AG20443 (cell line): ENCODE results near the gene XPO6.
A peak's percentile ranks its signal among the peaks of the same experiment; 100 is the strongest.
"Not testable (repeated sequence)": the region's sequence is repeated elsewhere in the genome, so short reads cannot be mapped to it uniquely, and the experiment has no call there.

Experiments used
- DNase-seq: peaks from one replicate; pipeline ENCODE4 v3.0.0; 2012; ENCODE audit warnings: low spot score, mixed read lengths

XPO6 gene, protein sequence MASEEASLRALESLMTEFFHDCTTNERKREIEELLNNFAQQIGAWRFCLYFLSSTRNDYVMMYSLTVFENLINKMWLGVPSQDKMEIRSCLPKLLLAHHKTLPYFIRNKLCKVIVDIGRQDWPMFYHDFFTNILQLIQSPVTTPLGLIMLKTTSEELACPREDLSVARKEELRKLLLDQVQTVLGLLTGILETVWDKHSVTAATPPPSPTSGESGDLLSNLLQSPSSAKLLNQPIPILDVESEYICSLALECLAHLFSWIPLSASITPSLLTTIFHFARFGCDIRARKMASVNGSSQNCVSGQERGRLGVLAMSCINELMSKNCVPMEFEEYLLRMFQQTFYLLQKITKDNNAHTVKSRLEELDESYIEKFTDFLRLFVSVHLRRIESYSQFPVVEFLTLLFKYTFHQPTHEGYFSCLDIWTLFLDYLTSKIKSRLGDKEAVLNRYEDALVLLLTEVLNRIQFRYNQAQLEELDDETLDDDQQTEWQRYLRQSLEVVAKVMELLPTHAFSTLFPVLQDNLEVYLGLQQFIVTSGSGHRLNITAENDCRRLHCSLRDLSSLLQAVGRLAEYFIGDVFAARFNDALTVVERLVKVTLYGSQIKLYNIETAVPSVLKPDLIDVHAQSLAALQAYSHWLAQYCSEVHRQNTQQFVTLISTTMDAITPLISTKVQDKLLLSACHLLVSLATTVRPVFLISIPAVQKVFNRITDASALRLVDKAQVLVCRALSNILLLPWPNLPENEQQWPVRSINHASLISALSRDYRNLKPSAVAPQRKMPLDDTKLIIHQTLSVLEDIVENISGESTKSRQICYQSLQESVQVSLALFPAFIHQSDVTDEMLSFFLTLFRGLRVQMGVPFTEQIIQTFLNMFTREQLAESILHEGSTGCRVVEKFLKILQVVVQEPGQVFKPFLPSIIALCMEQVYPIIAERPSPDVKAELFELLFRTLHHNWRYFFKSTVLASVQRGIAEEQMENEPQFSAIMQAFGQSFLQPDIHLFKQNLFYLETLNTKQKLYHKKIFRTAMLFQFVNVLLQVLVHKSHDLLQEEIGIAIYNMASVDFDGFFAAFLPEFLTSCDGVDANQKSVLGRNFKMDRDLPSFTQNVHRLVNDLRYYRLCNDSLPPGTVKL

DNA sequence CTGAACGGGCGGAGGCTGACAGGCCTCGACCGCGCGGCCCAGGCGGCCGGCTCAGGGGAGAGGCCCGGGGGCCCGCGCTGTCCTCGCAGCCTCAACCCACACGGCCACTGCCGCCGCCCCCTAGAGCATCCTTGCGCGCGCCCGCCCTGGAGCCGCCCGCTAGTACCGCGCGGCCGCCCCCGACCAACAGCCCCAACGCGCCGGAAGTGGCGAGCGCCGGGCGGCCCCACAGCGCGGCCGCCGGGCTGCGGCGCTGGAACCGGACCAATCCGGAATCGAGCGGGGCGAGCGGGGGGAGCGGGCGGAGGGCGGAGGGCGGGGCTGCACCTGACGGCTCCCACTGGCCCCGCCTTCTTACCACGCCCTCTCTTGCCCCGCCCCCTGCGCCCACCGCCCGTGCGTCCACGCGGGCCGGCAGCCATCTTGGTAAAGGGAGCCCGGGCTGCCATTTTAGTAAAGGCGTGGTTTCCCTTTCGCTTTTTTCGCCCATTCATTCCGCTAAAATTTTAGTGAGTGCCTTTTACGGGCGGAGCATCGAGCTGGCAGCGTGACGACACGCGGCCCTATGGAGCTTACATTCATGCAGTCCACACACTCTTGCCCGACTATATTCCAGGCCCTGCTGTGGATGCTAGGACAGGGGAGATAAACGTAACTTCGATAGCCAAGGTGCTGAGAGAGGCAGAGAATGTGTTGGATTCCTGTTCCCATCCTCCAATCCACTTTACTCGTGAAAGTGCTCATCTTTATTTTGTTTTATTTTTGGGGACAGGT is at the start of gene XPO6:
XPO6 (minus strand) TSS at position 208 of the 774 bp plus-strand sequence. CDS start 597 bp downstream, outside the sequence.
- DNase-seq: peak; percentile 98

DNA sequence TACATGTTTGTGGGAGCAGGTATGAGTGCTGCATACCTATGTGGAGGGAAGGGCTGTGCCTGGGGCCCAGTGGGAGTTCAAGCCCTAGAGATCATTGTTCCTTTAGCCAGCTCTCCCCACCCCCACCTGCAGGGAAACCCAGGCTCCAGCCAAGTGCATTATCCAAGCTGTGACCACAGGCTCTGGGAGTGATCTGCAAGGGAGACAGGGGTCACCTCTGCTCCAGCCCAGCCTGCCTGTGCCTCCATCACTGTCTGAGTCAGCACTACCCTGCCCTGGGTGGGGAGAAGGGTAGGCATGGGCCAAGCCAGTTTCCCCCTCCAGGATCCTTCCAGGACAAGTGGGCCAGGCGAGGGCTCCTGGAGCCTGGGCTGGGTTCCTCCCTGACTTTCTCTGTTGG is 48.4 kb upstream of the XPO6 start:
- DNase-seq: no peak

DNA sequence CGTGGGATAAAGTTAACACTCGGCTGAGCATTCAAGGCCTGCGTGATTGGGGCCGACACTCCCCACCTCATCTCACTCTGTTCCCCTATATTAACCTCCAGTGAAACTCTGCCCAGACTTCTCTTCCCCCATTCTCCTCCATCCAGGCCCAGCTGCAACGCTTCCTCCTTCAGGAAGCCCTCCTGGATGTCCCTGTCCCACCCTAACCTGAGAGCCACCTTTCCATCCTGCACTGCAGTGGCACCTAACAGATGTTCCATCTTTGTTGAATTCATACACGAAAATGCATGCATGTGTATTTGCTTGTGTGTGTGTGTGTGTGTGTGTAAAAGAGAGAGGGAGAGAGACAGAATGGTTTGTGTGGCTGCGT is 48.0 kb upstream of the XPO6 start:
- DNase-seq: no peak

DNA sequence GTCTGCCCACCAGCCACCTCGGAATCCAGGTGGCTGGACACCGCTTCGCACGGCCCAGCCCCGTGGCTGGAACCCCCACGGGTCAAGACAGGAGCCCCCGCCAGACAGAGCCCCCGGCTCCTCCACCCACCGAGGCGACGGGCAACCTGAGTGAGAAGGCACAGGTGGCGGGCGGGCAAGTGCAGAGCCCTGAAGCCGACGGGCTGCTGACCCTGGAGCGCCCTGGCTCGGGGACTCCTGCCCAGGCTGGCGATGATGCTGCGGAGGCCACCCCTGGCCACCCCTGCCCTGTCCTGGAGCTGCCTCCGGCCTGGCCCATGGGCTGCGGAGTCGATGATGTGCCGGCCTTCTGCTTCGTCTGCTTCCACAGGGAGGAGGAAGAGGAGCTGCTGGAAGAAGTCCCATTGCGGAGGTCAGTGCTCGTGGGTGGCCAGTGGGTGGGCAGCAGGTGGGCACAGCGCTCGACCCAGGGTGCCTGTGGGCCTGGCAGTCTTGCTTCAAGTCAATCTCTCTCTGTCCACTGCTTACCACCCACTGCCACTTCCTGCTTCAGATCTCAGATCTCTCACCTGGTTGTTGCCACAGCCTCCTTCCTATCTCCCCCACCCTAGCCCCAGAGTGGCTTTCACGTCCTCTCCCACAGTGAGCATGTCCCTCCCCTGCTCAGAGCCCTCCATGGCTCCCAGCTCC is 47.5 kb upstream of the XPO6 start:
- no peak for DNase-seq

DNA sequence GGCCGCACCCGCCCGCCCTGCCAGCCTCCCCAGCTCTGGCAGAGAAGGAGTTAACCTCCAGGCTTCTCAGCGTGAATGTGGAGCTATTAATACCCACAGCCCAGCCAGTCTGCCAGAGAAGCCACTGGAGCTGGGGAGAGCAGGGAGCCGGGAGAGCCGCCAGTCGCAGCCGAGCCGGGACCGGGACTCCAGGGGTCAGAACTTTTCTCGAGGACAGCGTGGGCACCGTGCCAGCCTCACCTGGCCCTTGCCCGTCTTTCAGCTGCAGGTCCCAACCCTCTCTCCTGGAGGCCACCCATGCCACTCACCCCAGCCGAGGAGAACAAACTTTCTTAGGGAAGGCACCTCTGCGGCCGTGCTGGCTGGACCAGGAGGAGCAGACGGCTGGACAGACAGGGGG is 46.8 kb upstream of the XPO6 start:
- DNase-seq: peak; percentile 62

DNA sequence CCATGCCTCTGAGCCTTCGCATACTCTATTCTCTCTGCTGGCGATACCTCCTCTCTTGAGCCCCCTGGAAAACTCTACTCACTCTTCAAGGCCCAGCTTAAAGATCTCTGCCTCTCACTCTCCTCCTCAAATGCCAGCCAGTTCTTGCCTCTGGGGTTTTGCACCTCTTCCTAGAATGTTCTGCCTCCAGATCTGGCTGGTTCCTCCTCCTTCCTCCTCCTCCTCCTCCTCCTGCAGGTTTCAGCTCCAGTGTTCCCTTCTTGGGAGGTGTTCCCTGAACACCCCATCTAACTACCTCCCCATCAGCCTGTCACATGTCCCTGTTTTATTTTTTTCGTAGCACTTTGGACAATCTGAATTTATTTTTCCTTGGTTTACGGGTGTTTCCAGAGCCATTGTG is 45.5 kb upstream of the XPO6 start:
- DNase-seq: no peak

DNA sequence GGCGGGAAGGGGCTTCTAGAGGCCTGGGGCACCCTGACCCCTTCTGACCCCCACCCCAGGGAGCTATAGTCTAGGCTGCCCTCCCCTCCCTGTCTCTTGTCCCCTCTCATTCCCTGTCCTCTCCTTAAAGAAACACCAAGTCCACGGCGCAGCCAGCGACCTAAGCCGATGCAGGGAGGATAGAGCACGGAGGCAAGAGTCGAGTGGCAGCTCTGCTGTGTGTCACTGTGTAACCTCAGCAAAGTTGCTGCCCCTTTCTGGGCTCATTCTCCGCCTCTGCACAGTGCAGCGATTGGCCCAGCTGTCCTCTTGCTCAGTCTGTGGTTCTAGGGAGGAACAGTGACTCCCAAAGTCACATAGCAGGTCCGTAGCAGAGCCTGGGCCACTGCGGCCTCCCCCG is 44.1 kb upstream of the XPO6 start:
- no peak for DNase-seq

DNA sequence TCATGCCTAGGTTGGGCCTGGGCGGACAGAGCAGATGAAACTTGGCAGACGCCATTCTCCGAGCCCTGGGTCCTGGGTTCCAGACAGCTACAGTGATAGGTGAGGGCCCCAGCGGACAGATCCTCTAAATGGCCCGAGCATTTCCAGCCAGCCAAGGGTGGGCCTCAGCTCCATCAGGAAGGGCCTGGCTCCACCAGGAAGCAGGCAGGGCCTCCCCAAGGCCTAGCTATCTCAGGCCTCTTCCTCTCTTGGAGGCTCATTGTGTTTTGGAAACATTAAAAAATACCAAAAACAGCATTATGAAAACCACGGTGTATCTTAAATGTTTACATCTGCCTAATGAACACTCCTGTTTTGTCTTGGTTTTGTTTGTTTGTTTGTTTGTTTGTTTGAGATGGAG is 42.4 kb upstream of the XPO6 start:
- DNase-seq: no peak

DNA sequence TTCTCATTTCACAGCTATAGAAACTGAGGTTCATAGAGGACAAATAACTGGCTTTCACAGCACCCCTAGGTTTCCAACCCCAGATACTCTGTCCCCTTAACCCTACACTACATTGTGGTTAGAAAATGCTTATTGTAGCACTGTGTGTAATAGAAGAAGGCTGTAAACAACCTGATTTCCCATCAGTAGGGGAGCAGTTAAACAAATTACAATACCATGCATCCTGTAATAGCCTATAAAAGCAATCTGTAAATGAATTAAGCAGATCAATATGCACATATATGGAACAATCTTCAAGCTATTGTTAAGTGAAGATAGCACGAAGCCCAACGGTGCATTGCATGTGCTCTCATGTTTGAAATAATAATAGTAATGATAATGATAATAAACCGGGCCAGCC is 39.2 kb upstream of the XPO6 start:
- DNase-seq: no peak

DNA sequence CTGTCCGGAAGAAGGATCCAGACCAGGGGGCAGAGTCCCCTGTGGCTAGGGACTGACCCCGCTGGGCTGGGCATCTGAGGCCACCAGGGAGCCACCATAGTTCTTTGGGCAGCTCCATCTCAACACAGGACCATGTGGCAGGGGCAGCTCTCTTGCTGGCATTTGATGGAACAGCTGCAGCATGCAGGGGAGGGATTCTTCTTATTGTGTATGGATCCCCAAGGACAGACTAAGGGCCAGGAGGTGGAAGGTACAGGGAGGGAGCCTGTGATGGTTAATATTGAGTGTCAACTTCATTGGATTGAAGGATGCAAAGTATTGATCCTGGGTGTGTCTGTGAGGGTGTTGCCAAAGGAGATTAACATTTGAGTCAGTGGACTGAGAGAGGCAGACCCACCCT is 37.7 kb upstream of the XPO6 start:
- not testable (repeated sequence) for DNase-seq

DNA sequence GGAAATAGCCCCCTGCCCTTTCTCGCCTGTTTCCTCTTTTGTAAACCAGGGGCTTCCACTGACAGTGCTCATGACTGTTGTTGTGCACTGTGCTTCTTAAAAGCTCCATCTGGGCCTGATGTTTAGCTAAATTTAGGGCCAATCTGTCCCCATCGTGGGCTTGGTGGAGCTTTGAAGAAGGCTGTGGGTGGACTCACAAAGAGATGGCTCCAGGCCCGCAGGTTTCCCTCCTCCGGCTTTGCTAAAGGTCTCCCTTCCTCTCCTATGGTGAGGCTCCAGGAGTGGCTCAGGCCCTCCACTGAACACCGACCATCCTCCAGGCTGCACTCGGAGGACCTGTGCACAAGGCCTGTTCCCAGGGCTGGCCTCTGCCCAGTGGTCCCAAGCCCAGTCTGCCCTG is 30.2 kb upstream of the XPO6 start:
- no peak for DNase-seq

DNA sequence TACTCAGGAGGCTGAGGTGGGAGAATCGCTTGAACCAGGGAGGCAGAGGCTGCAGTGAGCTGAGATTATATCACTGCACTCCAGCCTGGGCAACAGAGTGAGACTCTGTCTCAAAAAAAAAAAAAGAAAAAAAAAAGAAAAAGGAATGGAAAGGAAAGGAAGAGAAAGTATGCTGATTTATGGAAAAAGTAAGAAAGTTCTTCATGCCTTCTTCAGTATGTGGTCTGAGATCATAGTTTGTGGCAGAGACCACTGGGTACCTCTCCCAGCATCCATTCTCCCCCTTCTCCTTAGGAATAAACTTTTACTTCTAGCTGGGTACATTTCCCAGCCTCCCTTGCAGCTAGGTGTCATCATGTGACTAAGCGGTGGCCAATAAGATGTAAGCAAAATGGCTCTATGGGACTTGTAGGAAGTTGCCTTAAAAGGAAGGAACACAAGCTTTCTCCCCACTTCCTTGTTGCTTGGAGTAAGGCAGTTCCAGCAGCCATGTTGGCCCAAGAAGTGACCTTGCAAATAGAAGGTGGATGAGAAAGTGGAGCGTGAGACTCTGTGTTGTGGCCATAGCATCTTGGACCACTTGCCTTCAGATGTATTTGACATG is 26.1 kb upstream of the XPO6 start:
- no peak for DNase-seq

DNA sequence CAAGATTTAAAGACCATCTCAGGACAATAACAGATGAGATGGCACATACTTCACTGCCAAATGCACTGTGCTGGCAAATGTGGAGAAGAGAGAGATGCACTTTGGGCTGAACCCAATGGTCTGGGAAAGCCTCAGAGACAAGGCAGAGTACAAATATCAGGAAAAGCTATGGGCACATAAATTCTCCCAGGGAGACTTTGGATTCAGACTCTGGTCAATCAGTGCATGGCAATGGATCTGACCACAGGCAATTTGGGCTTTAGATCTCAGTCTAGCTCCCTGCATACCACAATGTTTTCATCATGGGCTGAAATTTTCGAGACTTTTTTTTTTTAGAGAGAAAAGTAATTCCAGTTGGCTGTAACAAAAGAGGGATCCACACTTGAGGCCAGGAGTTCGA is 20.0 kb upstream of the XPO6 start:
- peak; percentile 52 for DNase-seq

DNA sequence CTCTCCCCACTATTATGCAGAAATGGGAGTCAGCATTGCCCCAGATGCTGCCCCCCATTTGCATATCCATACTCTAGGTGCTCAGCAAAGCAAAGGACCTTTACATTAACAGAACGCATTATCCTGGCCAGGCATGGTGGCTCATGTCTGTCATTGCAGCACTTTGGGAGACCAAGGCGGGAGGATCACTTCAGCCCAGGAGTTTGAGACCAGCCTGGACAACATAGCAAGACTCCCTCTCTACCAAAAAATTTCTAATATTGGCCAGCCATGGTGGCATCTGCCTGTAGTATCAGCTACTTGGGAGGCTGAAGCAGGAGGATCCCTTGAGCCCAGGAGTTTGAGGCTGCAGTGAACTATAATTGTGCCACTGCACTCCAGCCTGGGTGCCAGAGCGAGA is 12.1 kb upstream of the XPO6 start:
- DNase-seq: not testable (repeated sequence)

DNA sequence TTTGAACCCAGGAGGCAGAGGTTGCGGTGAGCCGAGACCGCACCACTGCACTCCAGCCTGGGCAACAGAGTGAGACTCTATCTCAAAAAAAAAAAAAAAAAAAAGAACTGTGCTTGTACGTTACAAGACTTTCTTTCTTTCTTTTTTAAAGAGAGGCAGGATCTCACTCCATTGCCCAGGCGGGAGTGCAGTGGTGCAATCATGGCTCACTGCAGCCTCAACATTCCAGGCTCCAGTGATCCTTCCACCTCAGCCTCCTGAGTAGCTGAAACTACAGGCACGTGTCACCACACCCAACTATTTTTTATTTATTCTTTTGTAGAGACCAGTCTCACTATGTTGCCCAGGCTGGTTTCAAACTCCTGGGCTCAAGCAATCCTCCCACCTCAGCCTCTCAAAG is 8.0 kb upstream of the XPO6 start:
- DNase-seq: not testable (repeated sequence)

DNA sequence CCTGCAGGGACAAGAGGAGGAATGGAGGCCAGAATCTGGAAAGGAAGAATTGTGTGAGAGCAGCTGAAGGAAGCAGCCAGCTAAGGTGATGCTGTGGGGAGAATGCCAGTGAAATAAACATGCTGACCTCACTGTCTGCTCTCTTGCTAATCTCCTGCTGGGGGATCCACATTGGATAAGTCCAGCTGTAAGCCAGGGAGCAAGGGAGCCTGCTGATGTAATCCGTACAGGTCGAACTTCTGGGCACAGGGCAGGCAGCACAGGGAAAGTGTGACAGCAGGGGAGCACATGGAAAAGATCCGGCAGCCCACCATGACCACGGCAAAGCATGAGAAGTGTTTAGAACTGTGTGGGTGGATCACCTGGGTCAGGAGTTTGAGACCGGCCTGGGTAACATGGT is 7.5 kb upstream of the XPO6 start:
- DNase-seq: no peak

DNA sequence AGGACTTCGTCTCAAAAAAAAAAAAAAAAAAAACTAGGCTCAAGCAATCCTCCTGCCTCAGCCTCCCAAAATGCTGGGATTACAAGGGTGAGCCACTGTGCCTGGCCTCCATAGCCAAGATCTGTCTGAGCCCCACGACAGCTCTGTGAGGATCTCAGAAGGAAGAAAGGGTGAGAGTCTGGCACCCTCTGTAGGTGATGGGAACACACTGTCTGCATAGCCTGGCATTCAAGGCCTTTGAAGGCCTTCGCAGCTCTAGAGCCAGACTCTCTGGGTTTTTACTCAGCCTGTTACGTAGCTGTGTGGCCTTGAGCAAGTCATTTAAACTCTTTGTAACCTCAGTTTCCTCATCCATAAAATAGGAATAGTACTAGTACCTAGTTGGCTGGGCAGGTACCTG is 6.3 kb upstream of the XPO6 start:
- peak; percentile 72 for DNase-seq

DNA sequence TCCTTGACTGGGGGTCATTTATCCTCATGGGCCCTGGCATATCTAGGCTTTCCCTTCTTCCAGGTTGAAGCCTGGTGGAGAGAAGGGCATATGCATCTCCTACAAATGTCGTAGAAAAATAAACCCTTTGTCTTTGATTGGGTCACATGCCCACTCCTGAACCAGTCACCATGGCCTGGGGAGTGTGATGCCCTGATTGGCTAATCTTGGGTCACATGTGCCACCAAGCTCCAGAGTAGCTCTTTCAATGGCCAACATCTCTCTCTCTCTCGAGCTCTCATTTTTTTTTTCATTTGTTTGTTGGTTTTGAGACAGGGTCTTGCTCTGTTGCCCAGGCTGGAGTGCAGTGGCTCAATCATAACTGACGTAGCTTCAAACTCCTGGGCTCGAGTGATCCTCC is 5.6 kb upstream of the XPO6 start:
- no peak for DNase-seq

DNA sequence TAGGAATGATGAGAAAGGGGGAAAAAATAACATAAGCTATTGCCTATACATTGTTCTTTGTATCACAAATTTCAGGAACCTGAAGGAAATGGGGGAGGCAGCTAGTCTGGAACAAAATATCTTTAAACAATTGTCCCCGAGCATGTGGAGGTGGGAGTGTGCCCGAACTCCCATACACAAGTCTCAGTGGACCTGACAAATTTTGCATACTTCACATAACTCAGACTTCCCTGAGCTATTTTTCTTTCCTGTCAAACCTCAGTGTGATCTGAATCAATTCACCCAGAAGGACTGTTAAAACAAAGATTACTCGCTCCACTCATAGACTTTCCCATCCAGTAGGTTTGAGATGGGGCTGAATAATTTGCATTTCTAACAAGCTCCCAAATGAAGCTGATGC is 1.6 kb upstream of the XPO6 start:
- no peak for DNase-seq

DNA sequence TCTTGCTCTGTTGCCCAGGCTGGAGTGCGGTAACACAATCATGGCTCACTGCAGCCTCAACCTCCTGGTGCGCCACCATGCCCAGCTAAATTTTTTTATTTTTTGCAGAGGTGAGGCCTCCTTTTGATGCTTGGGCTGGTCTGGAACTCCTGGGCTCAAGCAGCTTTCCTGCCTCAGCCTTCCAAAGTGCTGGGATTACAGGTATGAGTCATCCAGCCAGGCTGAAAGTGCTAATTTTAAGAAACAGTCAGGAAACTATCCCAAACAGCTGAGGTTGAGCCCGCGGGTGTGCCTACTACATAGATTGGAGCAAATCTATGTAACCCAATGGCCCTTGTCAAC is 738 bp upstream of the XPO6 start:
- DNase-seq: no peak

DNA sequence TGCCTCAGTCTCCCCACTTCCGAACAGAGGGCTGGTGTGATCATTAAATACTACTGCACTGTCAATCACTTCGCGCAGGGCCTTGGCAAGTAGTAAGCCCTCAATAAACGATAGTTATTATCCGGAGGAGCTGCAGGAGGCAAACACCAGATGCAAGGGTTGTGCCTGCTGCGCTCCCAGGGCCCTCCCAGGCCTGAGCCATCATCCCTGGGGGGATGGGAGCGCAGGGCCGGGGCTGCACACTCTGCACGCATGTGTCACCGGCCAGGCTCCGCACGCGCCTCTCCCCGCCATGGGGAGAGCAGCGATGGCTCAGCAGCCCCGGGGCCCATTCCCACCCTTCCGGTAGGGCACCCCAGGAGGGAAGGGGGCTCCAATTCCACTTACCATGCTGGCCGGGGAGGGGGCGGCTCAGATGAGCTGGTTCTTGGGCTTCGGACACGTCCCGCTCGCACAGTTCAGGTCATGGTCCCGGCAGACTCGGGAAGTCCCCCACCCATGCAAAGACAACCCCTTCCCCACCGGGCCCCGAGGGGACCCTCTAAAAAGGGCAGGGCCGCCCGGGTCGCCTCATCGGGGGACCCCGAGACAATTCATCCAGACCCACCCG is 681 bp downstream of the XPO6 start:
- peak; percentile 93 for DNase-seq
